Mammary epithelial cell (primary cell): ENCODE data around the gene ARID1B.

Experiments
- CTCF ChIP-seq, 2 donors: IDR thresholded peaks in 1 of 2; conservative IDR thresholded peaks in 1 of 2; 2 replicates each; pipeline ENCODE4 v1.5.1; 2011 to 2012; ENCODE audit warnings: inconsistent platforms in 2 of 2, low read length in 2 of 2, mild to moderate bottlenecking in 2 of 2, control low read depth in 1 of 2, low read depth in 1 of 2; ENCODE audit not compliant: insufficient read depth in 1 of 2; ENCODE audit errors: extremely low read depth in 1 of 2
- EZH2 ChIP-seq: IDR thresholded peaks from 2 replicates; pipeline ENCODE4 v1.6.1; 2012; ENCODE audit warnings: low read length, inconsistent platforms, borderline replicate concordance

GRCh38 chr6:157162766-157163433 lies 385.7 kb downstream of the ARID1B start:
- TF ChIP-seq CTCF (conservative IDR thresholded peaks at IDR 0.05 in 1 of 2, IDR thresholded peaks at IDR 0.05 in 1 of 2; ENCODE audit: extremely low read depth in 1 of 2, insufficient read depth in 1 of 2, low read depth in 1 of 2, low read length in 2 of 2) (no peak), EZH2 (no peak)
